Measurements from ENCODE around the gene DDR1. TPM values are rescaled to one million over a fixed set of nuclear protein-coding genes. Genes with fewer than 3 reads are reported as not detected.

DDR1 gene
- total and polyA plus RNA-seq, 2 experiments from 2014 or later, result 58.3 to 154 TPM

- TF ChIP-seq, protein P1, sequence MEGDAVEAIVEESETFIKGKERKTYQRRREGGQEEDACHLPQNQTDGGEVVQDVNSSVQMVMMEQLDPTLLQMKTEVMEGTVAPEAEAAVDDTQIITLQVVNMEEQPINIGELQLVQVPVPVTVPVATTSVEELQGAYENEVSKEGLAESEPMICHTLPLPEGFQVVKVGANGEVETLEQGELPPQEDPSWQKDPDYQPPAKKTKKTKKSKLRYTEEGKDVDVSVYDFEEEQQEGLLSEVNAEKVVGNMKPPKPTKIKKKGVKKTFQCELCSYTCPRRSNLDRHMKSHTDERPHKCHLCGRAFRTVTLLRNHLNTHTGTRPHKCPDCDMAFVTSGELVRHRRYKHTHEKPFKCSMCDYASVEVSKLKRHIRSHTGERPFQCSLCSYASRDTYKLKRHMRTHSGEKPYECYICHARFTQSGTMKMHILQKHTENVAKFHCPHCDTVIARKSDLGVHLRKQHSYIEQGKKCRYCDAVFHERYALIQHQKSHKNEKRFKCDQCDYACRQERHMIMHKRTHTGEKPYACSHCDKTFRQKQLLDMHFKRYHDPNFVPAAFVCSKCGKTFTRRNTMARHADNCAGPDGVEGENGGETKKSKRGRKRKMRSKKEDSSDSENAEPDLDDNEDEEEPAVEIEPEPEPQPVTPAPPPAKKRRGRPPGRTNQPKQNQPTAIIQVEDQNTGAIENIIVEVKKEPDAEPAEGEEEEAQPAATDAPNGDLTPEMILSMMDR (conservative IDR thresholded peaks at IDR 0.05; ENCODE audit: low read depth in 2 of 2), result no peak
- TF ChIP-seq ETS1 (IDR thresholded peaks at IDR 0.05) (no peak), STAT1 (IDR thresholded peaks at IDR 0.05; ENCODE audit: unreplicated experiment) (no peak), POLR2AphosphoS5 (IDR thresholded peaks at IDR 0.05; ENCODE audit: low read depth) (no peak), ZNF331 (CRISPR knock-in tag; IDR thresholded peaks at IDR 0.05; ENCODE audit: low read depth) (no peak), CREB1 (CRISPR knock-in tag; IDR thresholded peaks at IDR 0.05; ENCODE audit: low read depth) (no peak), EZH2 (IDR thresholded peaks at IDR 0.05; ENCODE audit: low read depth, unreplicated experiment) (no peak)
- TF ChIP-seq, protein P2, sequence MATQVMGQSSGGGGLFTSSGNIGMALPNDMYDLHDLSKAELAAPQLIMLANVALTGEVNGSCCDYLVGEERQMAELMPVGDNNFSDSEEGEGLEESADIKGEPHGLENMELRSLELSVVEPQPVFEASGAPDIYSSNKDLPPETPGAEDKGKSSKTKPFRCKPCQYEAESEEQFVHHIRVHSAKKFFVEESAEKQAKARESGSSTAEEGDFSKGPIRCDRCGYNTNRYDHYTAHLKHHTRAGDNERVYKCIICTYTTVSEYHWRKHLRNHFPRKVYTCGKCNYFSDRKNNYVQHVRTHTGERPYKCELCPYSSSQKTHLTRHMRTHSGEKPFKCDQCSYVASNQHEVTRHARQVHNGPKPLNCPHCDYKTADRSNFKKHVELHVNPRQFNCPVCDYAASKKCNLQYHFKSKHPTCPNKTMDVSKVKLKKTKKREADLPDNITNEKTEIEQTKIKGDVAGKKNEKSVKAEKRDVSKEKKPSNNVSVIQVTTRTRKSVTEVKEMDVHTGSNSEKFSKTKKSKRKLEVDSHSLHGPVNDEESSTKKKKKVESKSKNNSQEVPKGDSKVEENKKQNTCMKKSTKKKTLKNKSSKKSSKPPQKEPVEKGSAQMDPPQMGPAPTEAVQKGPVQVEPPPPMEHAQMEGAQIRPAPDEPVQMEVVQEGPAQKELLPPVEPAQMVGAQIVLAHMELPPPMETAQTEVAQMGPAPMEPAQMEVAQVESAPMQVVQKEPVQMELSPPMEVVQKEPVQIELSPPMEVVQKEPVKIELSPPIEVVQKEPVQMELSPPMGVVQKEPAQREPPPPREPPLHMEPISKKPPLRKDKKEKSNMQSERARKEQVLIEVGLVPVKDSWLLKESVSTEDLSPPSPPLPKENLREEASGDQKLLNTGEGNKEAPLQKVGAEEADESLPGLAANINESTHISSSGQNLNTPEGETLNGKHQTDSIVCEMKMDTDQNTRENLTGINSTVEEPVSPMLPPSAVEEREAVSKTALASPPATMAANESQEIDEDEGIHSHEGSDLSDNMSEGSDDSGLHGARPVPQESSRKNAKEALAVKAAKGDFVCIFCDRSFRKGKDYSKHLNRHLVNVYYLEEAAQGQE (IDR thresholded peaks at IDR 0.05; ENCODE audit: unreplicated experiment), result no peak
Measured at GRCh38 chr6:30881392-30882203, 2.7 kb upstream of the DDR1 start (continued).

DNA sequence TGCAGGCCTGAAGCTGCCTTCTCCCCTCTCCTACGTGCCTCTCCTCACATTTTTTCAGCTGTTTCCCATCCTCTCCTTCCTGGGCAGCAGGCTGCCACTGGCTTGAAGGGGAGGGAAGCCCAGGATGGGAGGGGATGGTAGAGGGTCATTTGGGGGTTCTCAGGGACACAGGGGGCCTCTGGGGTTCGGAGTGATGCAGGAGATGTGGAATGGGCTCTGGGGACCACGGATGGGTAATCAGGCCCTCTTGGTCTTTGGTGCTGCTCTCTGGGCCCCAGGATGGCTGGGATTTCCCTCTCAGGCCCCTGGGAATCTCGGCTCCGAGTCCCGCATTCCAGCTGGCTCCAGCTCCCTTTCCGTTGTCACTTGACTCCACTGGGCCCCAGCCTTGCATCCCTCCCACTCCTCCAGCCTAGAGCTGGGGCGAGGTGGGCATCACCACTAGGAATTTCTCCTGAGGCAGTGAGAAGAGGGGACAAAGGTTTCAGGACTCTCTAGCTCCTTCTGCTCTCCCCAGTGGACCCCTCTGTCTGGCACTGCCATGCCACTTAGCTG is 2.0 kb upstream of the DDR1 start:
- H3K27ac Mint-ChIP-seq, result peak overlapping the region; percentile 30; the same call in 1 of the 2 replicates
- no peaks in the 10 kb centered on the region; the same call in 1 of the 2 replicates for H3K36me3 ChIP-seq (ENCODE audit: insufficient read depth)
- peaks cover 74% of the 10 kb centered on the region for H3K4me1 Mint-ChIP-seq
- no peaks in the 10 kb centered on the region for H3K9me2 ChIP-seq (ENCODE audit: insufficient read depth)
- peak overlapping the region; percentile 97 for H3K27ac ChIP-seq (ENCODE audit: low read depth)
- H3K4me1 ChIP-seq (ENCODE audit: insufficient read depth), result peaks cover 54% of the 10 kb centered on the region
- ATAC-seq (peak; percentile 1), DNase-seq (ENCODE audit: low spot score) (peak; percentile 85)
- peaks cover 39% of the 10 kb centered on the region for H3K79me2 ChIP-seq (replicated peaks; ENCODE audit: insufficient read depth)
- H3K27me3 Mint-ChIP-seq (ENCODE audit: insufficient read depth, low read depth, poor library complexity), result peaks cover 38% of the 10 kb centered on the region
- peak overlapping the region; percentile 100 for H3K4me2 ChIP-seq
- H4K20me1 ChIP-seq (replicated peaks; ENCODE audit: insufficient read depth), result peaks cover 8% of the 10 kb centered on the region
- H3K27me3 ChIP-seq (ENCODE audit: insufficient read depth), result no peaks in the 10 kb centered on the region
- H3K36me3 Mint-ChIP-seq (ENCODE audit: low read depth), result peaks cover 2% of the 10 kb centered on the region; the same call in 2 of the 3 replicates
- no peaks in the 10 kb centered on the region for H3K9me3 Mint-ChIP-seq
- no peak overlapping the region for H2AFZ ChIP-seq
- peak overlapping the region; percentile 79 for H3K4me3 Mint-ChIP-seq
- H3F3A ChIP-seq (replicated peaks; ENCODE audit: low read depth), result peaks cover 29% of the 10 kb centered on the region
- peak overlapping the region; percentile 92 for H3K4me3 ChIP-seq
- TF ChIP-seq POLR2AphosphoS5 (IDR thresholded peaks at IDR 0.05; ENCODE audit: low read depth), result no peak
- TF ChIP-seq CREB1 (CRISPR knock-in tag; IDR thresholded peaks at IDR 0.05; ENCODE audit: low read depth), result no peak
- TF ChIP-seq STAT1 (IDR thresholded peaks at IDR 0.05; ENCODE audit: unreplicated experiment), result no peak
- TF ChIP-seq, protein P3, sequence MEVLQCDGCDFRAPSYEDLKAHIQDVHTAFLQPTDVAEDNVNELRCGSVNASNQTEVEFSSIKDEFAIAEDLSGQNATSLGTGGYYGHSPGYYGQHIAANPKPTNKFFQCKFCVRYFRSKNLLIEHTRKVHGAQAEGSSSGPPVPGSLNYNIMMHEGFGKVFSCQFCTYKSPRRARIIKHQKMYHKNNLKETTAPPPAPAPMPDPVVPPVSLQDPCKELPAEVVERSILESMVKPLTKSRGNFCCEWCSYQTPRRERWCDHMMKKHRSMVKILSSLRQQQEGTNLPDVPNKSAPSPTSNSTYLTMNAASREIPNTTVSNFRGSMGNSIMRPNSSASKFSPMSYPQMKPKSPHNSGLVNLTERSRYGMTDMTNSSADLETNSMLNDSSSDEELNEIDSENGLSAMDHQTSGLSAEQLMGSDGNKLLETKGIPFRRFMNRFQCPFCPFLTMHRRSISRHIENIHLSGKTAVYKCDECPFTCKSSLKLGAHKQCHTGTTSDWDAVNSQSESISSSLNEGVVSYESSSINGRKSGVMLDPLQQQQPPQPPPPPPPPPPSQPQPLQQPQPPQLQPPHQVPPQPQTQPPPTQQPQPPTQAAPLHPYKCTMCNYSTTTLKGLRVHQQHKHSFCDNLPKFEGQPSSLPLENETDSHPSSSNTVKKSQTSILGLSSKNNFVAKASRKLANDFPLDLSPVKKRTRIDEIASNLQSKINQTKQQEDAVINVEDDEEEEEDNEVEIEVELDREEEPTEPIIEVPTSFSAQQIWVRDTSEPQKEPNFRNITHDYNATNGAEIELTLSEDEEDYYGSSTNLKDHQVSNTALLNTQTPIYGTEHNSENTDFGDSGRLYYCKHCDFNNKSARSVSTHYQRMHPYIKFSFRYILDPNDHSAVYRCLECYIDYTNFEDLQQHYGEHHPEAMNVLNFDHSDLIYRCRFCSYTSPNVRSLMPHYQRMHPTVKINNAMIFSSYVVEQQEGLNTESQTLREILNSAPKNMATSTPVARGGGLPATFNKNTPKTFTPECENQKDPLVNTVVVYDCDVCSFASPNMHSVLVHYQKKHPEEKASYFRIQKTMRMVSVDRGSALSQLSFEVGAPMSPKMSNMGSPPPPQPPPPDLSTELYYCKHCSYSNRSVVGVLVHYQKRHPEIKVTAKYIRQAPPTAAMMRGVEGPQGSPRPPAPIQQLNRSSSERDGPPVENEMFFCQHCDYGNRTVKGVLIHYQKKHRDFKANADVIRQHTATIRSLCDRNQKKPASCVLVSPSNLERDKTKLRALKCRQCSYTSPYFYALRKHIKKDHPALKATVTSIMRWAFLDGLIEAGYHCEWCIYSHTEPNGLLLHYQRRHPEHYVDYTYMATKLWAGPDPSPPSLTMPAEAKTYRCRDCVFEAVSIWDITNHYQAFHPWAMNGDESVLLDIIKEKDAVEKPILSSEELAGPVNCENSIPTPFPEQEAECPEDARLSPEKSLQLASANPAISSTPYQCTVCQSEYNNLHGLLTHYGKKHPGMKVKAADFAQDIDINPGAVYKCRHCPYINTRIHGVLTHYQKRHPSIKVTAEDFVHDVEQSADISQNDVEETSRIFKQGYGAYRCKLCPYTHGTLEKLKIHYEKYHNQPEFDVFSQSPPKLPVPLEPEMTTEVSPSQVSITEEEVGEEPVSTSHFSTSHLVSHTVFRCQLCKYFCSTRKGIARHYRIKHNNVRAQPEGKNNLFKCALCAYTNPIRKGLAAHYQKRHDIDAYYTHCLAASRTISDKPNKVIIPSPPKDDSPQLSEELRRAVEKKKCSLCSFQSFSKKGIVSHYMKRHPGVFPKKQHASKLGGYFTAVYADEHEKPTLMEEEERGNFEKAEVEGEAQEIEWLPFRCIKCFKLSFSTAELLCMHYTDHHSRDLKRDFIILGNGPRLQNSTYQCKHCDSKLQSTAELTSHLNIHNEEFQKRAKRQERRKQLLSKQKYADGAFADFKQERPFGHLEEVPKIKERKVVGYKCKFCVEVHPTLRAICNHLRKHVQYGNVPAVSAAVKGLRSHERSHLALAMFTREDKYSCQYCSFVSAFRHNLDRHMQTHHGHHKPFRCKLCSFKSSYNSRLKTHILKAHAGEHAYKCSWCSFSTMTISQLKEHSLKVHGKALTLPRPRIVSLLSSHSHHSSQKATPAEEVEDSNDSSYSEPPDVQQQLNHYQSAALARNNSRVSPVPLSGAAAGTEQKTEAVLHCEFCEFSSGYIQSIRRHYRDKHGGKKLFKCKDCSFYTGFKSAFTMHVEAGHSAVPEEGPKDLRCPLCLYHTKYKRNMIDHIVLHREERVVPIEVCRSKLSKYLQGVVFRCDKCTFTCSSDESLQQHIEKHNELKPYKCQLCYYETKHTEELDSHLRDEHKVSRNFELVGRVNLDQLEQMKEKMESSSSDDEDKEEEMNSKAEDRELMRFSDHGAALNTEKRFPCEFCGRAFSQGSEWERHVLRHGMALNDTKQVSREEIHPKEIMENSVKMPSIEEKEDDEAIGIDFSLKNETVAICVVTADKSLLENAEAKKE (CRISPR knock-in tag; IDR thresholded peaks at IDR 0.05), result no peak
- TF ChIP-seq ZNF331 (CRISPR knock-in tag; IDR thresholded peaks at IDR 0.05; ENCODE audit: low read depth), result no peak

All from GM23338 (cell line).